Body of pancreas (tissue), 4 donors: ENCODE results near the gene RBM19. TPM values are rescaled to one million over a fixed set of nuclear protein-coding genes. Genes with fewer than 3 reads are reported as not detected.

Source experiments
- ATAC-seq: fragments of 150-250 bp; one replicate; pipeline ENCODE4 v1.9.1; 2016
- DNase-seq, 4 donors: peaks; one replicate each; pipeline ENCODE4 v3.0.0-alpha.2; 2019
- H3K27ac ChIP-seq, 4 donors: fragments of 200-600 bp; sonication (generic); 1 replicate in 3 of 4; 2 replicates in 1 of 4; pipeline versions ENCODE4 v1.5.1 to v1.6.1; 2016 to 2019; ENCODE audit warnings: mild to moderate bottlenecking in 1 of 4, mixed read lengths in 1 of 4, moderate library complexity in 1 of 4
- H3K27me3 ChIP-seq, 2 donors: fragments of 200-600 bp; sonication (generic); one replicate each; pipeline ENCODE4 v1.6.0; 2016; ENCODE audit warnings: mild to moderate bottlenecking in 1 of 2
- H3K36me3 ChIP-seq, 2 donors: fragments of 200-600 bp; sonication (generic); replicated peaks in 1 of 2; 2 replicates each; pipeline ENCODE4 v1.5.1; 2016; ENCODE audit warnings: low read depth in 2 of 2; ENCODE audit not compliant: insufficient read depth in 1 of 2
- H3K4me1 ChIP-seq: fragments of 200-600 bp; sonication (generic); one replicate; pipeline ENCODE4 v1.6.0; 2016
- H3K4me3 ChIP-seq, 2 donors: fragments of 200-600 bp; sonication (generic); 1 replicate in 1 of 2; 2 replicates in 1 of 2; pipeline ENCODE4 v1.5.1; 2016 to 2019
- H3K9me3 ChIP-seq, 3 donors: fragments of 200-600 bp; sonication (generic); 1 replicate in 2 of 3; 2 replicates in 1 of 3; pipeline ENCODE4 v1.5.1; 2016
- CTCF ChIP-seq, 7 experiments: fragments of 450-650 bp in 4 of 7; fragments of 200-600 bp in 3 of 7; sonication (generic) in 3 of 7; IDR thresholded peaks; one replicate each; pipeline ENCODE4 v1.5.1; 2016 to 2019; ENCODE audit warnings: antibody characterized with exemption in 7 of 7
- POLR2A ChIP-seq, 3 donors: fragments of 450-650 bp; IDR thresholded peaks; one replicate each; pipeline ENCODE4 v1.6.1; 2016; ENCODE audit warnings: antibody characterized with exemption in 3 of 3, mild to moderate bottlenecking in 2 of 3
- WGBS, 2 donors: methylation state at CpG; one replicate each; pipeline ENCODE4 v1.1.5; 2017; 5-methylcytosine and 5-hydroxymethylcytosine counted together
- intact Hi-C: fragments of 100-400 bp; cut with DNase I; formaldehyde crosslinking; loops from one replicate; pipeline ENCODE4 v1.15.1; 2023
- total RNA-seq, 2 donors: library from RNA; depleted of rRNA; stranded (reverse); fragments of >200 nt; gene quantifications; one replicate each; pipeline ENCODE4 v1.1.0, GENCODE V29; 2016

Gene RBM19
- total RNA-seq, 2 donors from 2014 or later = 18.4 to 36.3 TPM

GRCh38 chr12:113783811-113784210 lies 182.3 kb downstream of the RBM19 start:
- H3K4me3 ChIP-seq = no peak overlapping the region
- ATAC-seq (no peak), DNase-seq (no peak)
- WGBS, 2 donors = 55% methylated on average over 5 of the region's 5 CpGs
- intact Hi-C loops = no loop called here
- no peaks in the 10 kb centered on the region for H3K9me3 ChIP-seq
- no peaks in the 10 kb centered on the region for H3K36me3 ChIP-seq
- no peaks in the 10 kb centered on the region for H3K27me3 ChIP-seq
- no peak overlapping the region for H3K27ac ChIP-seq
- TF ChIP-seq CTCF (IDR thresholded peaks at IDR 0.05) (no peak), POLR2A (IDR thresholded peaks at IDR 0.05) (no peak)
- no peaks in the 10 kb centered on the region for H3K4me1 ChIP-seq

- Histone ChIP-seq H3K27me3 (peaks cover 0 to 2% of the 10 kb centered on the region in 2 donors), H3K4me1 (no peaks in the 10 kb centered on the region), H3K9me3 (no peaks in the 10 kb centered on the region), H3K4me3 (no peak overlapping the region), H3K27ac (no peak overlapping the region), H3K36me3 (no peaks in the 10 kb centered on the region)
- 28 to 29% methylated on average over 10 to 14 of the region's 14 CpGs for WGBS, 2 donors
- TF ChIP-seq POLR2A (IDR thresholded peaks at IDR 0.05) (no peak), CTCF (IDR thresholded peaks at IDR 0.05) (no peak)
- ATAC-seq = no peak
- DNase-seq = no peak
- intact Hi-C loops = no loop called here
Observed at GRCh38 chr12:113782873-113783272, 183.3 kb downstream of the RBM19 start.

- DNase-seq = no peak
- no peak overlapping the region for H3K4me3 ChIP-seq
- no peak for ATAC-seq
- no peaks in the 10 kb centered on the region for H3K9me3 ChIP-seq
- no peaks in the 10 kb centered on the region for H3K36me3 ChIP-seq
- peaks cover 0 to 7% of the 10 kb centered on the region in 2 donors for H3K27me3 ChIP-seq
- no peak overlapping the region for H3K27ac ChIP-seq
- WGBS, 2 donors = 42 to 51% methylated on average over 10 of the region's 10 CpGs
- H3K4me1 ChIP-seq = no peaks in the 10 kb centered on the region
- intact Hi-C loops = no loop called here
- TF ChIP-seq CTCF (IDR thresholded peaks at IDR 0.05) (no peak), POLR2A (IDR thresholded peaks at IDR 0.05) (no peak)
Observed at GRCh38 chr12:113781415-113782198, 184.5 kb downstream of the RBM19 start.

- no peaks in the 10 kb centered on the region for H3K36me3 ChIP-seq
- ATAC-seq (no peak), DNase-seq (no peak)
- H3K4me1 ChIP-seq = no peaks in the 10 kb centered on the region
- peaks cover 0 to 7% of the 10 kb centered on the region in 2 donors for H3K27me3 ChIP-seq
- H3K9me3 ChIP-seq = no peaks in the 10 kb centered on the region
- no peak for TF ChIP-seq POLR2A (IDR thresholded peaks at IDR 0.05)
- no peak for TF ChIP-seq CTCF (IDR thresholded peaks at IDR 0.05)
- no peak overlapping the region for H3K27ac ChIP-seq
- 37 to 43% methylated on average over 2 of the region's 2 CpGs for WGBS, 2 donors
- intact Hi-C loops = no loop called here
- no peak overlapping the region for H3K4me3 ChIP-seq
Observed at GRCh38 chr12:113779774-113780173, 186.4 kb downstream of the RBM19 start.
